T-helper 1 cell treated with Interleukin-12 subunit alpha and Interleukin-12 subunit beta and Interleukin-4 antibody, amounts not matched to agents 30 ng/mL and 1 ng/mL, for 36 hours (primary cell): ENCODE measurements around the gene TENT4A. TPM values are rescaled to one million over a fixed set of nuclear protein-coding genes. Genes with fewer than 3 reads are reported as not detected.

Experiments
- intact Hi-C: fragments of 100-400 bp; cut with micrococcal nuclease; formaldehyde crosslinking; loops from one replicate; pipeline ENCODE4 v1.15.1; 2024
- total RNA-seq: library from RNA; stranded (reverse); gene quantifications from 2 replicates; pipeline ENCODE4 v1.2.3, GENCODE V29; 2022

Gene TENT4A
- total RNA-seq, 1 donor from 2014 or later: 34.3 TPM

DNA sequence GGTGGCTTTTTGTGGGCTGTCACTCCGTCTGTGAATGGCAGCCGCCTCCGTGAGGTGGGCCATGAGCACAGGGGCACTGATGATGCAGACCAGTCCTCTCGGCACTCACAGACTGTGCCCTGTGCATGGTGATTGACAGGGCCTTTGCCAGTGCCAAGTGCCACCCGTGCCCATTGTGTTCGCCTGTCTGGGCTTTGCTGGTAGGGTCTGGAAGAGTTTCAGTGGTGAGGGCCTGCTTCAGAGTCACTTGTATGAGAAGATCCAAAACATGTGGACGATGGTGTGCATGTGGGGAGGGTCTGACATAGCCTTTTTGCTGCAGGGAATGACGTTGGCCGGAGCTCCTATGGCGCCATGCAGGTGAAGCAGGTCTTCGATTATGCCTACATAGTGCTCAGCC lies 34.9 kb downstream of the TENT4A start:
- intact Hi-C loops: loop anchor here (5.0 to 10.0 kb wide), 3 partner anchors 79 to 373 kb away; partner anchors contain the start of gene MED10

GRCh38 chr5:6749026-6749716 lies 35.9 kb downstream of the TENT4A start:
- intact Hi-C loops: loop anchor here (5.0 to 10.0 kb wide), 3 partner anchors 78 to 374 kb away; partner anchors contain the start of gene MED10

- intact Hi-C loops: no loop called here
Measured at GRCh38 chr5:6750142-6750840, 37.1 kb downstream of the TENT4A start.

- intact Hi-C loops: no loop called here
Measured at GRCh38 chr5:6750951-6751685, 37.9 kb downstream of the TENT4A start.

DNA sequence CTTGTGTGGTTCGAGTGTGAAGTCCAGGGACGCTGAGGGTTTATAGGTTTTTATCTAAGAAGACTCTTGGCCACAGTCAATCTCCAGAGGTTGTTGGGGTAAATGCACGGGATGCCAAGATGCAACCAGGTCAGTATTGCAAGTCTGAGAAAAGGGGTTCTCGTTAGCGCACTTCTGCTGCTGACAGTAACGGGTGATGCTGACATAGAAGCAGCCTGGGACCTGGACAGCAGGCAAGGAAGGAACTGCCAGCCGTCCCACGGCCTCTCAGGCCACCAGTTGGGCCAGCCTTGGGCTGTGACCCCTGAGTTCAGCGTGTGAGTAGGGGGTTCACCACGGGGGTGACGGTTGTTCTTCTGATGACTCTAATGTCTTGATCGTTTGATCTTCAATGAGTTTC lies 39.0 kb downstream of the TENT4A start:
- intact Hi-C loops: no loop called here

- intact Hi-C loops: no loop called here
Measured at GRCh38 chr5:6752782-6753181, 39.5 kb downstream of the TENT4A start.

- intact Hi-C loops: no loop called here
Measured at GRCh38 chr5:6753851-6754250, 40.6 kb downstream of the TENT4A start.

GRCh38 chr5:6754766-6755165 lies 41.5 kb downstream of the TENT4A start:
- intact Hi-C loops: no loop called here

GRCh38 chr5:6755519-6755918 lies 42.3 kb downstream of the TENT4A start:
- intact Hi-C loops: no loop called here

GRCh38 chr5:6755941-6756340 lies 42.7 kb downstream of the TENT4A start:
- intact Hi-C loops: no loop called here

GRCh38 chr5:6757414-6757969 lies 44.3 kb downstream of the TENT4A start:
- intact Hi-C loops: no loop called here

DNA sequence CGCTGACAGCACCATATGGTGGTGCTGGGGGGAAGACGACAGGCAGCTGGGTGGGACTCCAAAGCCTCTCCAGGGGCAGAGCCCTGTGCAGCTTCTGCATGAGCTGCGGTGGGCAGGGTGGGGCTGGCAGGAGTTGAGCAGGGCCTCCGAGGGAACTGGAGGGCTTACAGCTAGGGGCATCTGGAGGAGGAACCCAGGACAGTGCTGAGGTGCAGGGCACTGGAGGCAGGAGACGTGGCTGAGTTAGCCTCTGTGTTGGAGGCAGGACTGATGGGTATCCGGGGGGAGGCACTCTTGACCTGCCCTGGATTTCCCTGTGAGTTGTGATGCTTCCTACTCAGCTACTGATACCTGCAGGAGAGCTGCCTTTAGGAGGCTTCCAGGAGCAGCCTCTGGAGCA lies 45.0 kb downstream of the TENT4A start:
- intact Hi-C loops: no loop called here

DNA sequence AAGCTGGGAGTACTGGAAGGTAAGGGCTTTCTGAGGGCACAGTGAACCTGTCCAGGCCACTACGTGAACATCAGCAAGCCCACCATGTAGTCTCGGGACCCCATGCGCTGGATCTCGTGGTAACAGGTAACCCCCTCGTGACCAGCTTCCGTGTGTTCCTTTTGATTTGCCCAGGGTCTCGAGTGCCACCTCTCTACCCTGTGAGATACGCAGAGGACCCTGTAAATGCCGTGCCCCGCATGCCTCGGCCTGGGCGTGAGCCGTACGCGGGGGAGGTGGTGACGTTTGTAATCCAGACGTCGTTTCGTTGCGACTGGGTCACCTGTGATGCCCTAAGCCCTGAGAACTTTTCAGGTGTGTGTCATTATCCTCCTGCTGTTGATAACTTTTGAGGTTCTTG lies 45.5 kb downstream of the TENT4A start:
- intact Hi-C loops: no loop called here

DNA sequence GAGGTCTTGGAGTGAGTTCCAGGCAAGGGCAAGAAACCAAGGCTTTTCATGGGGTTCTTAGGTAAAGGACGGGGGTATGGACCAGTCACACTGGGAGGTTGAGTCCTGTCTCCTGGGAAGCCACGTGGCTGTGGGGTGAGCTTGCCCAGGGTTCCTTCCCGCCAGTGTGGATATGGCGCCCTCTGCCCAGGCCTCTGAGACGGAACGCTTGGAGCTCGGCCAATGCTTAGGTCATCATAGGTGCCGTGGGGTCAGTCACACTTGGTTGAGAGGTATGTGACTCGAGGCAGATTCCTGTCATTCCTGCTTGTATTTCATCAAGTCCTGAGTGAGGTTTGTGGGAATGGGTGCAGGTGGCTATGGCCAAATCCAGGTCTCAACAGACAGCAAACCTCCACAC lies 46.2 kb downstream of the TENT4A start:
- intact Hi-C loops: no loop called here

DNA sequence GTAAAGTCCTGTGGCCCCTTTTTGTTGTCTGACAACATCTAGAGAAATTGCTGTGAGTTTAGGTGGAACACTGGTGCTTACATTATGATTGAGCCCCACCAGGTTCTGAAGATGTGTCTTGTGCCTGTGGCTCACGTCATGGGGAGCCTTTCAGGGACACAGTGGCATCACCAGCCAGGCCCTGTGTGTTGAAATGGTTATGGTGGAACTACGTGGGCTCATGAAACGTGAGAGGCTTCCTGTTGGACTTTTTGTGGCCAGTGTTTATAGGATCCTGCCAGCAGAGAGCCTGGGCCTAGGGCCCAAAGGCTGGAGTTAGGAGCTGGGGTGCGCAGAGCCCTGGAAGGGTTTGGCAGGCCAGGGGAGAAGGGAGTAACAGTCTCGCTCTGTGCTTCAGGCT lies 46.8 kb downstream of the TENT4A start:
- intact Hi-C loops: no loop called here

DNA sequence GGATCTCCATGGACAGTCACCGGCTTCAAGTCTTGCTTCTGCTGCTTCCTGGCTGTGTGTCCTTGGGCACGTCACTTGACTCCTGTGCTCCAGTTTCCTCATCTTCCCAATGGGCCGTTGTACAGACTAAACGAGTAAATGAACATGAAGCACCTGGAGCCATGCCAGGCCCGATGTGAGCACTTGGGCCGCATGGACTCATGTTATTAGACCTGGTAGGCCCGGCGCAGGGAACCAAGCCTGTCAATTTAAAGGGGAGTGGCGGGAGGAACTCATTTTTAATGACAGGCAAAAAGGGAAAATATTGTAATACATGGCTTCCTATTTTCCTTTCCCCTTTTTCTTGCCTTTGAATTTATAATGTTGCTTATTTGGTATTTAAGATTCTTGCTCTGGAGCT lies 47.5 kb downstream of the TENT4A start:
- intact Hi-C loops: no loop called here

DNA sequence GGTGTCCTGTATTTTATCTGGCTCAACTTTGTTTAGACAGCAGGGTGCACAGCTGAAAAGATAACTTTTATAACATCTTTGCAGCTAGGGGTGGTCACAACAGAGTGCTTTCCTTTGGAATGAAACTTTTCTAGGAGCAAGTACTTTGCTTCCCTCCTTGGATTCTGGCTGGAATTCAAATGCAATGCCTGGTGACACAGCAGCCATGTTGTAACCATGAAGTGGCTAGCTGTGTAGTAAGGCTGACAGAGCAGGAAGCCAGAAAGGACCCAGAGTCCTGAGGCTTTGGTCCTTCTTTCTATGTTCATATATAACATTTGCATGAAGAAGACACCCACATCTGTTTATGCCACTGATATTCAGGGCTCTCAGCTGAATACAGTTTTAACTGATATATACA lies 48.1 kb downstream of the TENT4A start:
- intact Hi-C loops: no loop called here

- intact Hi-C loops: no loop called here
Measured at GRCh38 chr5:6762116-6762515, 48.9 kb downstream of the TENT4A start.

GRCh38 chr5:6762697-6763096 lies 49.5 kb downstream of the TENT4A start:
- intact Hi-C loops: no loop called here

- intact Hi-C loops: no loop called here
Measured at GRCh38 chr5:6763191-6763590, 50.0 kb downstream of the TENT4A start.

DNA sequence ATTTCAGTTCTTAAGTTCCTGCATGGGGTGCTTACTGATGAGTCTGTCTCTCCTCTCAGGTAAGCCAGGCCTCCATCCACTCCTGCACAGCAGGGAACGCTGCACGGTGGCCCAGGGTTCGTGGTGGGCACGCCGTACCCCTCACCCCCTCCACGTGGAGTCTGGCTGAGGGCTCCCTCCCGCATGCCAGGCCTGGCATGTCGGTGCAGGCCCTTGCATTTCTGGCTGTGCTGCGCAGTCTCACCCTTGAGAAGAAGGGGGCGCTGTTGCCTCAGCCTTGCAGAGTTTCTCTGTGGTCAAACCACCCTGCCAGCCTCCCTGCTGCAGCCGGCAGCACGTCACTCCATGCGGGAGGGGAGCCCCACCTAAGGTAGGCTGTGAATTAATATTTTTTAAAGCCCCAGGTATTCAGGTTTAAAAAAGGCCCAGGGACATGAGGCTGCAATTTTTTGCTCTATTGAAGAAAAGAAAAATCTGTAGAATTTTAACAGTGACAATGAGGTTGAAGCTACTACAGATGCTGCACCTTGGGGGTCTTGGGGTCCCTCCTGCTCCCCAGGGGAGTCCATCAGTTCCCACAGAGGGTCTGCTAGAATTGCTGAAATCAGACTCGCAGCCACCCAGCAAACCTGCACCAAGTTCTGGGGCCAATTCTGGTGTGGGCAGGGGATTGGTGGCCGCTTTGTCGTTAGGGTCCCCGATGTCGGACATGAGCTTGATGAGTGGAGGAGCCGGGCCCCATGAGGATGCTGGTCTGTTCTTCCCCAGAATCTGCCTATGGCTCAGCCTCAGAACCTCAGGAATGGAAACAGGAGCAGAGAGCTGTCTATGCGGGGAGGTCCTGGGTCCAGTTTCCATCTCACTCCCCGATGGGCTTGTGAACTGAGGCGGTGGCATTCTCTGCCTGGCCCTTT lies 52.6 kb downstream of the TENT4A start:
- intact Hi-C loops: loop anchor here (1.0 to 5.0 kb wide), 5 partner anchors 71 to 1091 kb away; no protein-coding TSS in a partner anchor
